HCT116 (cell line): ENCODE data around the gene PEAK1. TPM values are rescaled to one million over a fixed set of nuclear protein-coding genes. Genes with fewer than 3 reads are reported as not detected.

Source experiments
- ATAC-seq: fragments of 200-7000 bp; cut with Tn5 transposase; 2 replicates; pipeline ENCODE4 v1.9.1; 2020; ENCODE audit warnings: mild to moderate bottlenecking, moderate library complexity
- BruUV-seq: library from RNA; stranded (reverse); fragments of 400-500 nt; replicated peaks from 2 replicates; lab custom pipeline; 2021; lab: Mats Ljungman, UMichigan
- CTCF ChIA-PET: fragments of 300-600 bp; sonication (Branson Sonifier 250); formaldehyde crosslinking; loops from one replicate; lab custom pipeline; 2021; ENCODE audit warnings: antibody characterized with exemption; lab: Charles Lee
- POLR2A ChIA-PET: fragments of 300-600, 350-600 bp; sonication (Branson Sonifier 250); formaldehyde crosslinking; loops from one replicate; lab custom pipeline; 2021; ENCODE audit warnings: antibody characterized with exemption; lab: Charles Lee
- RAD21 ChIA-PET, 2 experiments: fragments of 300-600 bp; sonication (Branson Sonifier 250); formaldehyde crosslinking; loops; one replicate each; lab custom pipeline; 2023; ENCODE audit warnings: low total read pairs in 2 of 2; ENCODE audit not compliant: uncharacterized antibody in 2 of 2, unreplicated experiment in 2 of 2, low non-redundant PET in 1 of 2; lab: Charles Lee
- DNase-seq: peaks from one replicate; pipeline ENCODE4 v3.0.0-alpha.2; 2010; ENCODE audit warnings: low read depth, low spot score
- H2AFZ ChIP-seq: fragments of 200-600 bp; shearing (Covaris generic), sonication (generic); 2 replicates; pipeline ENCODE4 v1.6.1; 2017; ENCODE audit warnings: low read depth, mixed run types, mixed read lengths, antibody characterized with exemption, low read length; ENCODE audit not compliant: poor library complexity, severe bottlenecking
- H3K27ac ChIP-seq: 2 replicates; pipeline ENCODE4 v1.5.1; 2012; ENCODE audit warnings: low read depth, low read length
- H3K27me3 ChIP-seq: fragments of 200-600 bp; sonication (generic); 2 replicates; pipeline ENCODE4 v1.6.1; 2016; ENCODE audit warnings: mixed run types, low read length, mixed read lengths; ENCODE audit not compliant: insufficient read depth
- H3K36me3 ChIP-seq, 2 experiments: fragments of 200-500 bp in 1 of 2; fragments of 200-600 bp in 1 of 2; sonication (Bioruptor generic) in 1 of 2; sonication (generic) in 1 of 2; 2 replicates each; pipeline versions ENCODE4 v1.5.1 to v1.6.1; 2014 to 2016; ENCODE audit warnings: low read length in 2 of 2, inconsistent platforms in 1 of 2, mixed read lengths in 1 of 2, mixed run types in 1 of 2; ENCODE audit not compliant: insufficient read depth in 2 of 2, control insufficient read depth in 1 of 2
- H3K4me1 ChIP-seq, 2 experiments: fragments of 200-600 bp in 1 of 2; sonication (generic) in 1 of 2; 2 replicates each; pipeline versions ENCODE4 v1.5.1 to v1.6.1; 2012 to 2017; ENCODE audit warnings: low read length in 2 of 2, inconsistent platforms in 1 of 2, mild to moderate bottlenecking in 1 of 2, mixed read lengths in 1 of 2, mixed run types in 1 of 2, moderate library complexity in 1 of 2; ENCODE audit not compliant: insufficient read depth in 2 of 2, control insufficient read depth in 1 of 2
- H3K4me2 ChIP-seq: fragments of 200-600 bp; sonication (generic); 2 replicates; pipeline ENCODE4 v1.6.1; 2017; ENCODE audit warnings: mixed run types, low read length, mixed read lengths
- H3K4me3 ChIP-seq, 2 experiments: fragments of 200-600 bp in 1 of 2; sonication (generic) in 1 of 2; replicated peaks in 1 of 2; 2 replicates each; pipeline ENCODE4 v1.5.1; 2011 to 2016; ENCODE audit warnings: low read length in 2 of 2, control low read depth in 1 of 2, low read depth in 1 of 2, mild to moderate bottlenecking in 1 of 2, mixed read lengths in 1 of 2, mixed run types in 1 of 2
- H3K79me2 ChIP-seq: fragments of 200-600 bp; sonication (generic); 2 replicates; pipeline ENCODE4 v1.6.1; 2017; ENCODE audit warnings: mild to moderate bottlenecking, mixed run types, low read length, moderate library complexity, mixed read lengths; ENCODE audit not compliant: insufficient read depth
- H3K9ac ChIP-seq: fragments of 200-600 bp; sonication (generic); 2 replicates; pipeline ENCODE4 v1.6.1; 2016; ENCODE audit warnings: low read length, mixed read lengths
- H3K9me2 ChIP-seq: fragments of 200-600 bp; sonication (generic), shearing (Covaris generic); 2 replicates; pipeline ENCODE4 v1.6.1; 2017; ENCODE audit warnings: mixed run types, mild to moderate bottlenecking, moderate library complexity; ENCODE audit not compliant: insufficient read depth
- H3K9me3 ChIP-seq, 2 experiments: fragments of 200-500 bp in 1 of 2; fragments of 200-600 bp in 1 of 2; sonication (Bioruptor generic) in 1 of 2; sonication (generic) in 1 of 2; 2 replicates each; pipeline ENCODE4 v1.6.1; 2014 to 2017; ENCODE audit warnings: low read length in 2 of 2, mixed read lengths in 2 of 2, inconsistent platforms in 1 of 2, low read depth in 1 of 2, mild to moderate bottlenecking in 1 of 2, mixed run types in 1 of 2, moderate library complexity in 1 of 2; ENCODE audit not compliant: control insufficient read depth in 1 of 2, insufficient read depth in 1 of 2
- H4K20me1 ChIP-seq: fragments of 200-600 bp; sonication (generic), shearing (Covaris generic); 2 replicates; pipeline ENCODE4 v1.6.1; 2017; ENCODE audit warnings: mixed run types, mild to moderate bottlenecking, moderate library complexity; ENCODE audit not compliant: insufficient read depth
- CBX3 ChIP-seq: IDR thresholded peaks from 2 replicates; pipeline ENCODE4 v1.6.1; 2012; ENCODE audit warnings: low read depth
- CTCF ChIP-seq, 3 experiments: fragments of 200-600 bp in 1 of 3; sonication (generic) in 1 of 3; IDR thresholded peaks in 2 of 3; conservative IDR thresholded peaks in 1 of 3; 2 replicates each; pipeline ENCODE4 v1.5.1; 2012 to 2017; ENCODE audit warnings: low read depth in 2 of 3, low read length in 2 of 3, antibody characterized with exemption in 1 of 3, borderline replicate concordance in 1 of 3, control low read depth in 1 of 3, mild to moderate bottlenecking in 1 of 3, mixed read lengths in 1 of 3, mixed run types in 1 of 3, moderate library complexity in 1 of 3; ENCODE audit not compliant: insufficient read depth in 1 of 3
- EGR1 ChIP-seq: IDR thresholded peaks from 2 replicates; pipeline ENCODE4 v1.6.1; 2012; ENCODE audit warnings: low read depth
- ELF1 ChIP-seq: IDR thresholded peaks from 2 replicates; pipeline ENCODE4 v1.6.1; 2012; ENCODE audit warnings: low read depth, borderline replicate concordance
- EZH2phosphoT487 ChIP-seq: fragments of 200-600 bp; IDR thresholded peaks from 2 replicates; pipeline ENCODE4 v1.6.1; 2018; ENCODE audit warnings: antibody characterized with exemption, borderline replicate concordance
- POLR2A ChIP-seq: IDR thresholded peaks from 2 replicates; pipeline ENCODE4 v1.7.0; 2011; ENCODE audit warnings: borderline replicate concordance; ENCODE audit not compliant: insufficient read depth, insufficient read length; ENCODE audit errors: extremely low read depth
- POLR2AphosphoS5 ChIP-seq: IDR thresholded peaks from 2 replicates; pipeline ENCODE4 v1.6.1; 2011; ENCODE audit warnings: mild to moderate bottlenecking, low read depth, low read length, moderate library complexity
- RAD21 ChIP-seq: IDR thresholded peaks from 2 replicates; pipeline ENCODE4 v1.6.1; 2012; ENCODE audit warnings: low read depth, mild to moderate bottlenecking
- SIN3A ChIP-seq: IDR thresholded peaks from 2 replicates; pipeline ENCODE4 v1.6.1; 2012; ENCODE audit warnings: low read depth
- TCF7L2 ChIP-seq: IDR thresholded peaks from 2 replicates; pipeline ENCODE4 v1.7.0; 2011; ENCODE audit warnings: borderline replicate concordance, inconsistent platforms; ENCODE audit not compliant: insufficient read depth, insufficient read length; ENCODE audit errors: extremely low read depth
- ZBTB33 ChIP-seq: IDR thresholded peaks from 2 replicates; pipeline ENCODE4 v1.6.1; 2011; ENCODE audit warnings: mild to moderate bottlenecking, low read length, moderate library complexity; ENCODE audit not compliant: insufficient replicate concordance; ENCODE audit errors: extremely low read depth
- intact Hi-C: fragments of 100-400 bp; cut with micrococcal nuclease; formaldehyde crosslinking; loops from 2 replicates; pipeline ENCODE4 v1.10.0; 2022
- total RNA-seq: library from RNA; stranded (reverse); gene quantifications from one replicate; pipeline ENCODE4 v1.2.1, GENCODE V29; 2021; ENCODE audit not compliant: unreplicated experiment

PEAK1 gene
- total RNA-seq, 1 experiment from 2014 or later, result 23.4 TPM

- H3K27ac ChIP-seq, result peak overlapping the region; percentile 12; the same call in 1 of the 2 replicates
- H3K27me3 ChIP-seq, result no peaks in the 10 kb centered on the region
- H2AFZ ChIP-seq, result no peak overlapping the region
- no peak for ATAC-seq
- no peaks in the 10 kb centered on the region for H4K20me1 ChIP-seq
- peaks cover 4% of the 10 kb centered on the region in 2 experiments; a peak in 1 of 4 replicates for H3K9me3 ChIP-seq
- peak overlapping the region; percentile 22; the same call in 1 of the 2 replicates for H3K4me2 ChIP-seq
- H3K79me2 ChIP-seq, result no peaks in the 10 kb centered on the region
- H3K9me2 ChIP-seq, result no peaks in the 10 kb centered on the region; the same call in 1 of the 2 replicates
- ChIA-PET POLR2A (no interaction called here), RAD21 (no interaction called here), CTCF (no interaction called here)
- no TSS peak for BruUV-seq
- intact Hi-C loops, result no loop called here
- H3K4me3 ChIP-seq, result no peak overlapping the region
- no peaks in the 10 kb centered on the region for H3K36me3 ChIP-seq
- no peak overlapping the region for H3K9ac ChIP-seq
- DNase-seq, result no peak
- TF ChIP-seq SIN3A (no peak), POLR2A (no peak), RAD21 (no peak), POLR2AphosphoS5 (no peak), TCF7L2 (no peak), EGR1 (no peak), EZH2phosphoT487 (no peak), ELF1 (no peak), CTCF (IDR thresholded peaks at IDR 0.05 in 2 of 3, conservative IDR thresholded peaks at IDR 0.05 in 1 of 3; ENCODE audit: borderline replicate concordance in 1 of 3, insufficient read depth in 1 of 3, low read depth in 2 of 3, low read length in 2 of 3) (no peak), CBX3 (no peak), ZBTB33 (no peak)
- peaks cover 5 to 10% of the 10 kb centered on the region in 2 experiments; a peak in 3 of 4 replicates for H3K4me1 ChIP-seq
These were observed 275.9 kb downstream of the PEAK1 start for GRCh38 chr15:77144026-77144425.
